GM18867 (cell line): Measurements from ENCODE around the gene ENOX1.

Experiments
- ATAC-seq: cut with Tn5 transposase; IDR thresholded peaks from one replicate; pipeline ENCODE4 v1.9.1; 2021; ENCODE audit warnings: mild to moderate bottlenecking, moderate library complexity; ENCODE audit not compliant: unreplicated experiment

The ENOX1 gene

GRCh38 chr13:43297967-43298678, 488.6 kb downstream of the ENOX1 start:
- ATAC-seq = no peak

DNA sequence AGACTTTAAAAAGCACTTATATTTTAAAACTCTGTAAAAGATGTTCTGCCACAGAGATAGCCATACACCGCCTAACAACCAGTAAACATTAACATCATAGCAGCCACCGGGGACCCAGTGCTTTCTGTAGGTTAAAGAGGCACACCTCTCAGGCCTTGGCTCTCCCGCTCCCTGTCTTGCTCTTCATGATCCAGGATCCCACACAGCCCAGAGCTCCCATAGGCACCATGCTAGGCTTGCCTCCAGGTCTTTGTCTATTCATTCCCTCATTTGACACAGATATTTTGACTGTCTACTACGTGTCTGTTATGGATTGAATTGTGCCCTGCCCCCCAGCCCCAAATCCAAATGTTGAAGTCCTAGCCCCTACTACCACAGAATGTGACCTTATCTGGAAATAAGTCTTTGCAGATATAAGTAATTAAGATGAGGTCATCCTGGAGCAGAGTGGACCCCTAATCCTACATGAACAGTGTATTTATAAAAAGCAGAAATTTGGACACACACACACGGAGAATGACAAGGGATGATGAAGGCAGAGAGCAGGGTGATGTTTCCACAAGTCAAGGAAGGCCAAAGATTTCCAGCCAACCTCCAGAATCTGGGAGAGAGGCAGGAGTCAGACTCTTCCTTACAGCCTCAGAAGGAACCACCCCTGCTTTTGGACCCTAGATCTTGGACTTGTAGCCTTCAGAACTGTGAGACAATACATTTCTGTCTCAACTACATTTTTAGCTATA, 490.8 kb downstream of the ENOX1 start:
- no peak for ATAC-seq

DNA sequence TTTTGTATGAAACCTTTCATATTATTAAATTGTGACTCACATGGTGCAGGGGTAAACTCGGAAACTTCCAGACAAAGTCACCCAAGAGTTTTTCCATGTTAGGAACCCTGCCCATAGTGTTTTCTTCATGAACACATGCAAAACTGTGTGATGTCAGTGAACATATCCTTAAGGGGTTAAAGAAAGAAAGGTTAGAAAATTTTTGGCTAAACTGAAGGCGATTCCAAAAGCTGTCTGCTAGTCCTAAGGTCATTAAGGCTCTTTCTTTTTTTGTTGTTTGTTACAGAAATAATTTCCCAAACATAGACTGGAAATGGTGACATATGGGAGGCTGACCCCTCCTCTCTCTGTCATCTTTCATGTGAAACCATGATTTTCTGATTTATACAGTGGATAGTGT, 491.5 kb downstream of the ENOX1 start:
- no peak for ATAC-seq

DNA sequence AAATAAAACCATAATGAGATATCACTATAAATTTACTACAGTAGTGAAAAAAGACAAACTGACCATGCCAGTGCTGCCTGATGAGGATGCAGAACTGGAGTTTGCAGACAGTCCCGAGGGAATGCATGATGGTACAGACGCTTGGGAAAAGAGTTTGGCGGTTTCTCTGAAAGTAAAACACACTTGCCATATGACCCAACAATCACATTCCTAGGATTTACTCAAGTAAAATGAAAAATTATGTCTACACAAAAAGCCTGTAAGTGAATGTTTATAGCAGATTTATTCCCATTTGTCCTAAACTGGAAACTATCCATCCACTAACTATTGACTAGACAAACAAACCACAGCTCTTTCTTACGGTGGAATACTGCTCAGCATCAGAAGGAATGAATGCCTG, 492.4 kb downstream of the ENOX1 start:
- no peak for ATAC-seq

DNA sequence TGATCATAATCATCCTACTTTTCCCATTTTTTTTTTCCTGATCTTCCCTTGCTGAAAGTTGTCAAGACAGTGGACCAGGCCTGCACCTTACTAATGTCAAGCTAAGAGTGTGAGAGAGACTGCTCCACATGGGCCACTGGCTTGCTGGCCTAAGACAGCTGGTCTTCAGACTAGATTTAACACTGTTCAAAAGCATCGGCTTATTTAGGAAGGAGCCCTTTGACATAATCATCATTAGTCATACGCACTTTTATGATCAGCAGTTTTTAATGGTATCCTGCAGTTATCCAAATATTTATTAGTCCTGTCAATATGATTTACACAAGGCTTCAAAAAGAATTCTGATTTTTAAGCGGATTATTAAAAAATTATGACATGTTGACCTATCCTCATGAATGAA, 492.8 kb downstream of the ENOX1 start:
- ATAC-seq = no peak

- no peak for ATAC-seq
These were observed 493.2 kb downstream of the ENOX1 start for GRCh38 chr13:43293561-43293960.

GRCh38 chr13:43293008-43293407, 493.8 kb downstream of the ENOX1 start:
- no peak for ATAC-seq

DNA sequence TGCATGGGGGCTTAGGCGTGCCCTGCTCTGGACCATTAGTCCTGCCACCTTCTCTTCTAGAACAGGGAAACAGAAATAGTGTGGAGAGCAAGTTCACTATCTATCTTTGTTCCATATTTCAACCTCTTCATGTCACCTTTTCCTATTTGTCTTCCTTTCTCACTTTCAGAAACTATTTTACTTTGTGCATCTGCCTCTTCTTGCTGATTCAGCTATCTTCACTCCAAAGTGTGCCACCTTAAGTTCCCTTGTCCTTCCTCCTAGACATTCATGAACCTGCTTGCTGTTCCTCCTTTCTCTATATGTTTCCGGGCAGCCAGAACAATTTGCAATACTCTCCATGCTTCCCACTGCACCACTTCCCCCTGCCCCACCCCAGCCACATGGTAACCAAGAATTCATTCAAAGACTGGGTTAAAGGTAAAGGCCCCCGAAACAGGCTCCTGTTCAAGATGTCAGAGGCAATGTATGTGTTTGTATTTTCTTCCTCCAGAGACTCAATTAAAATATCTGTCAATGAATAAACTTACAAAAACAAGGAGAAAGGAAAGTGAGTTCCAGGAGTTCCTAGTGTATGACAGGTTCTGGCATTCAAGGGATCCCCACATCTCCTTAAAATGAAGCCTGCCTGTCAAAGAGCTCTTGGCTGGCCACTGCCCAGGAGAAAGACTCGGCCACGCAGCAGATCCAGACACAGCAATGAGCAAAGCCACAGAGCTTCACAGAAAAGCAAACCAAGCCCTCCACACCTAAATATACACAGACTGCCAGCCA, 495.3 kb downstream of the ENOX1 start:
- ATAC-seq = no peak

DNA sequence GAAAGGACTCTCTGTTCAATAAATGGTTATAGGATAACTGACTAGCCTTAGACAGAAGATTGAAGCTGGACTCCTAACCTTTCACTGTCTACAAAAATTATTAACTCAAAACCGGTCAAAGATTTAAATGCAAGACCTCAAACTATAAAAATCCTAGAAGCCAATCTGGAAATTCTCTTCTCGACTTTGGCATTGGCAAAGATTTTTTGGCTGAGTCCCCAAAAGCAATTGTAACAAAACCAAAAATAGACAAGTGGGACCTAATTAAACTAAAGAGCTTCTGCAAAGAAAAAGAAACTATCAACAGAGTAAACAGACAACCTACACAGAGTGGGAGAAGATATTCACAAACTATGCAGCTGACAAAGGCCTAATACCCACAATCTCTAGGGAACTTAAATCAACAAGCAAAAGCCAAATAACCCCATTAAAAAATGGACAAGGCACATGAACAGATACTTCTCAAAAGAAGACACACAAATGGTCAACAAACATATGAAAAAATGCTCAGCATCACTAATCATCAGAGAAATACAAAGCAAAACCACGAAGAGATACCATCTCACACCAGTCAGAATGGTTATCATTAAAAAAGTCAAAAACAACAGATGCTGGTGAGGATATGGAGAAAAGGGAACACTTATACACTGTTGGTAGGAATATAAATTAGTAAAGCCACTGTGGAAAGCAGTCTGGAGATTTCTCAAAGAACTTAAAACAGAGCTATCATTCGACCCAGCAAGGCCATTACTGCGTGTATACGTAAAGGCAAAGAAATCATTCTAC, 497.1 kb downstream of the ENOX1 start:
- ATAC-seq = no peak

- no peak for ATAC-seq
These were observed 500.0 kb downstream of the ENOX1 start for GRCh38 chr13:43286751-43287150.

- no peak for ATAC-seq
These were observed 500.7 kb downstream of the ENOX1 start for GRCh38 chr13:43285933-43286597.

DNA sequence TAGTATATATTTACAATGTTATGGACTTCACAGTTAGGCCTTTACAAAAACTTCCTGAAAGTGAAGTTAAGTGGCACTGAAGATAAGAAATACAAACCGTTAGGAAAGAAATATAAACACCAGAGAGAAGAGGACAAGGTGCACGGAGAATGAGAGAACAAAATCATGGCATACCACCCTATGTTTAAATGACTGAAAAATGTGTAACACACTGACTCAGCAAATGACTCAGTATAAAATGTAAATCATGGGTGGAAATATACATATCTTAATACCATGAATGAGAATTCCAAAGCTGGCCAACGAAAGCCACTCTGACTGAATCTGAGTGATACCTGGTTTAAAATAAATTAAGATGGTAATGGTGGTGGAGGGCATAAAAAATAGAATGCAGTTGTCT, 502.6 kb downstream of the ENOX1 start:
- ATAC-seq = no peak

DNA sequence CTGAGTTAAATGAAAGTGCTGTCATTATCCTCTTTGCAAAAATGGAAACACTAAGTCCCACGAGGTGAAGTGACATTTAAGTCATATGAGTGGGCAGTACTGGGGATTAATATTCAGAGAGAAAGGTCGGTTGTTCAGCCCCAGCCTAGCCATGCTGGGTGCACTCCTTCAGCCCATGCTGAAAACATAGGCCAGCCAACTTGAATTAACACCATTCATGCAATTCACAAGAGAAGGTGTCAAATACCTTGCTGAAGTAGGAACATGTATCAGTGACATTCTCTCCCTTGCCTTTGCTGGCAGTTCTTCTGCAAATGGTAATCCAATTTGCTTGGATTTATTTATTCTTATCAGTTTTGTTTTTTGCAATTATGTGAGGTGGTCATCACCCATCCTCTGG, 507.1 kb downstream of the ENOX1 start:
- ATAC-seq = no peak

DNA sequence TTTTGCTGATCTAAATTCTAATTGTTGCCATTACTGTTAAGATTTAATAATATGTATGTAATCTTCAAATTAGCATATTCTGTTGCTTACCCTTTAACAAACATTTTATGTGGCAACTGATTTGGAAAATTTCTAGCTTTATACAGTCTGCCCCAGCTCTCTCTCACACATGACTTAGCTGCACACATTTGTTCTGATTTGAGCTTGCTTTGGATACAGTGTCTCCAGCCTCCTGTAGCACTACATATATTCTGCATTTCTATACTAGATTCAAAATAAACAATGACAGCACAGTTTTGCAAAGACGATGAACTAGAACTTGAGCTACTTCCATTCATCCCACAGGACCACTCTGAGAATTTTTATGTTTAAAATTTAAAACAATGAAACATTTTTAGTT, 508.6 kb downstream of the ENOX1 start:
- no peak for ATAC-seq

- no peak for ATAC-seq
These were observed 509.6 kb downstream of the ENOX1 start for GRCh38 chr13:43277142-43277541.

- ATAC-seq = no peak
These were observed 511.9 kb downstream of the ENOX1 start for GRCh38 chr13:43274881-43275280.

- ATAC-seq = no peak
These were observed 513.4 kb downstream of the ENOX1 start for GRCh38 chr13:43273362-43273761.

DNA sequence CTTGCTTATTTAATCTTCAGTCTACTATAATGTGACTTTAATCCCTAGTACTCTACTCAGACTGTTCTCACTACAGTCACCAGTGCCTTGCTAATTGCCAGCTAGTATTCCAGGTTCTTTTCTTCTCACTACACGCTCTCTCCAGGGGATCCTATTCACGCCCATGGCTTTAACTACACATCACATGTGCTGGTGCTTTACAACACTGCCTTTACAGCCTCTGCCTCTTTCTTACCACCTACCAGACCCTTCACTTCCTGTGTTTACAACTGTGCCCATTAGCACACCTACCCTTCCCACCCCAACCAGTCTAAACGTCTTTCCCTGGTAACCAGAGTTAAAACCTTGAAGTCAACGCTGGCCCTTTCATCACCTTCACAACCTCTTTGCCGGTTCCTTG, 513.9 kb downstream of the ENOX1 start:
- ATAC-seq = no peak

- no peak for ATAC-seq
These were observed 515.6 kb downstream of the ENOX1 start for GRCh38 chr13:43271152-43271551.

DNA sequence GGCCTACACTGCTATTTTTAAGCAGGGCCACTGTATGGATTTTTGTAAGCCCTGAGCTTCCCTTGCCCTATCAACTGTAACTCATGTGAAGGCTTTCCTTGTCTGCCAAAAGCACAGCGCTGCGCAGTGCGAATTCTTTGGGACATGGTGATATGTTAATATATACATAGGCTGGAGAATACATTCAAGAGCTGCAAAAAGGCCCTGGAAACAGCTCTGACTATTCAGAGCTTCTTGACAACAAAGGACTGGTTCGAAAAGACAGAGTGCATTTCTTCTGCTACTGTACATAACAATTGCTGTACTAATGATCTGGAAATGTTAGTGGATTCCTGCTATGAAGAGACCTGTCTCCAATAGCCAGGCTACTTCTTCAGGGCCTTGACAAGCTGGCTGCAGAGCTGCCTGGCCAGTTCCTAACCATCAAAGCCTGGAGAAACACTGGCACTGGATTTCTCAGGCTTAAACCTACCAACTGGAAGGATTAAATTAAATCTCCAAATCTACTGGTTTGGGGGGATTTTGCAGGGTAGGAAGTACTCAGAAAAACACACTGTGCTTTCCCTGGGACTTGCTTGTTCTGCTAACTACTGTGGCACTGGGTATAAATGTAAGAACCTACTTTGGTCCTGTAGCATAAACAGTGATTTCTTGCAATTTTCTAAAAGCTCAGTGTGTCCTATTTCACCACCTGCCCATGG, 516.5 kb downstream of the ENOX1 start:
- ATAC-seq = no peak
